HepG2 (cell line): ENCODE results near the gene CSF3R. TPM values are rescaled to one million over a fixed set of nuclear protein-coding genes. Genes with fewer than 3 reads are reported as not detected.

Source experiments
- ATAC-seq: fragments of 200-7000 bp; cut with Tn5 transposase; 3 replicates; pipeline ENCODE4 v1.9.1; 2020; ENCODE audit warnings: mild to moderate bottlenecking, moderate library complexity
- BruUV-seq: library from RNA; stranded (reverse); fragments of 400-500 nt; replicated peaks from 2 replicates; lab custom pipeline; 2021; lab: Mats Ljungman, UMichigan
- CTCF ChIA-PET: fragments of 300-600 bp; formaldehyde crosslinking; extraction: SDS; loops from one replicate; lab custom pipeline; 2021; ENCODE audit warnings: low total read pairs, inconsistent platforms, low intra/inter-chr PET ratio; lab: Yijun Ruan, JAX
- POLR2A ChIA-PET: fragments of 350-600 bp; sonication (Branson Sonifier 250); formaldehyde crosslinking; loops from one replicate; lab custom pipeline; 2020; ENCODE audit warnings: antibody characterized with exemption, inconsistent platforms; lab: Yijun Ruan, JAX
- DNase-seq: peaks from one replicate; pipeline ENCODE4 v3.0.0-alpha.2; 2015; ENCODE audit warnings: low spot score
- FAIRE-seq: peaks from 3 replicates; lab custom pipeline; 2011; peaks lifted over from hg19 to GRCh38; lab: Jason Lieb, UNC
- H2AFZ ChIP-seq: one replicate; pipeline ENCODE4 v1.6.1; 2011; ENCODE audit warnings: low read length, inconsistent platforms
- H3K27ac ChIP-seq: fragments of 300-600 bp; 3 replicates; pipeline ENCODE4 v1.8.0; 2011; ENCODE audit warnings: mixed run types, mild to moderate bottlenecking, mixed read lengths, low read length, inconsistent platforms; ENCODE audit not compliant: insufficient read depth; ENCODE audit errors: extremely low read length
- H3K27me3 ChIP-seq, 2 experiments: fragments of 200-600 bp in 1 of 2; 2 replicates in 1 of 2; 3 replicates in 1 of 2; pipeline versions ENCODE4 v1.6.0 to v1.8.0; 2011; ENCODE audit warnings: low read length in 2 of 2, mild to moderate bottlenecking in 2 of 2, moderate library complexity in 2 of 2, inconsistent platforms in 1 of 2; ENCODE audit not compliant: insufficient read depth in 2 of 2, control insufficient read depth in 1 of 2
- H3K36me3 ChIP-seq, 2 experiments: fragments of 200-600 bp in 1 of 2; replicated peaks in 1 of 2; 2 replicates in 1 of 2; 3 replicates in 1 of 2; pipeline versions ENCODE4 v1.5.1 to v1.8.0; 2011; ENCODE audit warnings: low read length in 2 of 2, inconsistent platforms in 1 of 2; ENCODE audit not compliant: insufficient read depth in 2 of 2, control insufficient read depth in 1 of 2
- H3K4me1 ChIP-seq: 2 replicates; pipeline ENCODE4 v1.5.1; 2012; ENCODE audit warnings: low read length, inconsistent platforms; ENCODE audit not compliant: insufficient read depth
- H3K4me2 ChIP-seq: 2 replicates; pipeline ENCODE4 v1.6.0; 2011; ENCODE audit warnings: low read depth, low read length, inconsistent platforms
- H3K4me3 ChIP-seq, 3 experiments: fragments of 200-600 bp in 1 of 3; sonication (generic), shearing (Covaris generic) in 1 of 3; replicated peaks in 1 of 3; 2 replicates each; pipeline ENCODE4 v1.5.1; 2011 to 2016; ENCODE audit warnings: low read length in 3 of 3, inconsistent platforms in 2 of 3, low read depth in 2 of 3, mild to moderate bottlenecking in 2 of 3, control low read depth in 1 of 3, mixed read lengths in 1 of 3; ENCODE audit not compliant: insufficient read depth in 1 of 3
- H3K79me2 ChIP-seq: one replicate; pipeline ENCODE4 v1.6.1; 2011; ENCODE audit warnings: low read length, inconsistent platforms; ENCODE audit not compliant: insufficient read depth
- H3K9ac ChIP-seq: 2 replicates; pipeline ENCODE4 v1.6.0; 2011; ENCODE audit warnings: mild to moderate bottlenecking, low read depth, low read length, inconsistent platforms; ENCODE audit not compliant: insufficient read depth
- H3K9me3 ChIP-seq: 2 replicates; pipeline ENCODE4 v1.5.1; 2012; ENCODE audit warnings: mild to moderate bottlenecking, low read length
- H4K20me1 ChIP-seq: 2 replicates; pipeline ENCODE4 v1.6.0; 2011; ENCODE audit warnings: inconsistent platforms, mild to moderate bottlenecking, low read length, moderate library complexity; ENCODE audit not compliant: insufficient read depth
- BORCS8-MEF2B ChIP-seq: sonication (generic); formaldehyde crosslinking; IDR thresholded peaks from 2 replicates; pipeline ENCODE4 v1.8.0; 2022; ENCODE audit warnings: mild to moderate bottlenecking, missing genetic modification reagents
- GZF1 ChIP-seq: sonication (generic); formaldehyde crosslinking; IDR thresholded peaks from 2 replicates; pipeline ENCODE4 v1.5.1; 2020; ENCODE audit warnings: mild to moderate bottlenecking, missing genetic modification reagents
- HCFC1 ChIP-seq: fragments of 150-350 bp; IDR thresholded peaks from 2 replicates; pipeline ENCODE4 v1.6.1; 2014; ENCODE audit warnings: low read depth, low read length
- HMG20A ChIP-seq: IDR thresholded peaks from 2 replicates; pipeline ENCODE4 v1.6.1; 2016; ENCODE audit warnings: borderline replicate concordance
- KLF11 ChIP-seq: IDR thresholded peaks from 2 replicates; pipeline ENCODE4 v1.6.1; 2016; ENCODE audit warnings: missing compliant biosample characterization
- MAFF ChIP-seq: IDR thresholded peaks from 2 replicates; pipeline ENCODE4 v1.6.1; 2011; ENCODE audit warnings: low read depth, low read length, improper control_type of control experiment
- MAFK ChIP-seq, 2 experiments: IDR thresholded peaks in 1 of 2; conservative IDR thresholded peaks in 1 of 2; 2 replicates each; pipeline ENCODE4 v1.6.1; 2011; ENCODE audit warnings: improper control_type of control experiment in 2 of 2, low read length in 2 of 2
- SAP130 ChIP-seq: IDR thresholded peaks from 2 replicates; pipeline ENCODE4 v1.6.1; 2016; ENCODE audit warnings: low read depth
- SRSF1 ChIP-seq: fragments of 200-400 bp; formaldehyde crosslinking; optimal IDR thresholded peaks from 2 replicates; pipeline ENCODE3; 2017; ENCODE audit warnings: mild to moderate bottlenecking, low read depth, low read length, moderate library complexity
- TBP ChIP-seq: sonication (generic); formaldehyde crosslinking; IDR thresholded peaks from 2 replicates; pipeline ENCODE4 v1.5.0; 2020; ENCODE audit warnings: missing genetic modification reagents
- TCF7L2 ChIP-seq: IDR thresholded peaks from 2 replicates; pipeline ENCODE4 v1.6.1; 2011; ENCODE audit warnings: mild to moderate bottlenecking, low read depth, low read length, moderate library complexity
- ZNF232 ChIP-seq: sonication (generic); formaldehyde crosslinking; IDR thresholded peaks from 2 replicates; pipeline ENCODE4 v1.4.0; 2020; ENCODE audit warnings: missing genetic modification reagents, borderline replicate concordance
- WGBS: methylation state at CpG from one replicate; pipeline ENCODE4 v1.1.6; 2017; ENCODE audit warnings: low lambda C conversion rate; 5-methylcytosine and 5-hydroxymethylcytosine counted together
- in situ Hi-C: cut with HindIII; loops from 2 replicates; pipeline ENCODE4 v1.10.0; 2017; ENCODE audit warnings: low pct_unique_long_range_greater_than_20kb; ENCODE audit not compliant: extremely low pct_ligation_motif_present
- intact Hi-C: fragments of 100-400 bp; cut with micrococcal nuclease; formaldehyde crosslinking; loops from one replicate; pipeline ENCODE4 v1.10.0; 2022; ENCODE audit not compliant: unreplicated experiment
- polyA plus RNA-seq, 8 experiments: library from polyadenylated mRNA; depleted of rRNA in 3 of 8; stranded (reverse) in 7 of 8; unstranded in 1 of 8; fragments of >200 nt; fragmentation: Illumina TruSeq in 4 of 8; extraction: Trizol in 4 of 8; gene quantifications; 2 replicates each; pipeline versions ENCODE4 v1.2.1 to v1.2.3, GENCODE V29; 2011 to 2016; ENCODE audit warnings: low read depth in 4 of 8, missing spikeins in 1 of 8, mixed read lengths in 1 of 8; ENCODE audit not compliant: insufficient read depth in 1 of 8
- total RNA-seq, 5 experiments: library from RNA; depleted of rRNA; stranded (reverse); fragments of >200 nt; fragmentation: Illumina TruSeq; extraction: Trizol; gene quantifications; 2 replicates each; pipeline ENCODE4 v1.2.3, GENCODE V29; 2016; ENCODE audit warnings: low read depth in 1 of 5
- TF ChIP-seq, protein P1 (sequence below): sonication (generic); formaldehyde crosslinking; IDR thresholded peaks from 2 replicates; pipeline ENCODE4 v1.5.1; 2020; ENCODE audit warnings: missing genetic modification reagents, mild to moderate bottlenecking, borderline replicate concordance
- TF ChIP-seq, protein P2 (sequence below): sonication (generic); formaldehyde crosslinking; IDR thresholded peaks from 2 replicates; pipeline ENCODE4 v1.5.1; 2020; ENCODE audit warnings: mild to moderate bottlenecking, missing genetic modification reagents, borderline replicate concordance
- TF ChIP-seq, protein P3 (sequence below): sonication (generic); formaldehyde crosslinking; conservative IDR thresholded peaks from 2 replicates; pipeline ENCODE4 v1.8.1; 2023; ENCODE audit warnings: missing genetic modification reagents
- TF ChIP-seq, protein P4 (sequence below): sonication (generic); formaldehyde crosslinking; IDR thresholded peaks from 2 replicates; pipeline ENCODE4 v1.8.0; 2022; ENCODE audit warnings: mild to moderate bottlenecking, missing genetic modification reagents, borderline replicate concordance
- TF ChIP-seq, protein P5 (sequence below): sonication (generic); formaldehyde crosslinking; IDR thresholded peaks from 2 replicates; pipeline ENCODE4 v1.5.0; 2020; ENCODE audit warnings: mild to moderate bottlenecking, missing genetic modification reagents

CSF3R gene
- total and polyA plus RNA-seq, 2 of the 13 experiments (the other 11 are each of a cell fraction or from before 2014, with no cell fraction given), result 11.9 to 28.8 TPM

DNA sequence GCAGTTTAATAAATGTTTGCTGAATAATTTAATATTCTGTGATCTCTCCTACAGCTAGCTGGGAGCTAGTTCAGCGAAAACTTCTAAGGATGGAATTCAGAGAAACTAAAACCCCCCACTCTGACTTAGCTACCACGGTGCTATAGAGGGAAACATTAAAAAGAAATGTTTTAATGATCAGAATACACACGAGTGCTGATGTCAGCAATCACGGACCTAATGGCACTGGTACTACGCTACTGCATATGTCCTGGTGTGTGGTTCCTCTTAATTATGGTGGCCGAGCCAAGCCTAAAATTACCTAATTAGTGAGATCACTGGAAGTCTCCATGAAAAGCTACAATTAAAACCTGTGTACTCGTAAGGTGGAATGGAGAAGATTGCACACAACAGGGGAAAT, 61.1 kb downstream of the CSF3R start:
- WGBS, result 90% methylated on average over 7 of the region's 7 CpGs
- no peaks in the 10 kb centered on the region for H3K9me3 ChIP-seq
- no peaks in the 10 kb centered on the region for H3K36me3 ChIP-seq
- POLR2A ChIA-PET, result interaction anchor here (0.8 to 1.1 kb wide), 2 partner anchors 21 to 35 kb away, joined by 3 read pairs; no protein-coding TSS in a partner anchor
- no peak overlapping the region for H3K27ac ChIP-seq
- H3K4me3 ChIP-seq, result no peak overlapping the region
- ATAC-seq (no peak), FAIRE-seq (no peak), DNase-seq (no peak)
- no peaks in the 10 kb centered on the region for H3K79me2 ChIP-seq
- in situ Hi-C loops, result loop anchor here (5.0 kb wide), 1 partner anchor 79 kb away; no protein-coding TSS in a partner anchor
- H2AFZ ChIP-seq, result no peak overlapping the region
- H4K20me1 ChIP-seq, result no peaks in the 10 kb centered on the region
- no peak overlapping the region for H3K4me2 ChIP-seq
- TF ChIP-seq BORCS8-MEF2B (CRISPR knock-in tag), result no peak
- no peak for TF ChIP-seq SAP130 (CRISPR knock-in tag)
- TF ChIP-seq, protein P1, sequence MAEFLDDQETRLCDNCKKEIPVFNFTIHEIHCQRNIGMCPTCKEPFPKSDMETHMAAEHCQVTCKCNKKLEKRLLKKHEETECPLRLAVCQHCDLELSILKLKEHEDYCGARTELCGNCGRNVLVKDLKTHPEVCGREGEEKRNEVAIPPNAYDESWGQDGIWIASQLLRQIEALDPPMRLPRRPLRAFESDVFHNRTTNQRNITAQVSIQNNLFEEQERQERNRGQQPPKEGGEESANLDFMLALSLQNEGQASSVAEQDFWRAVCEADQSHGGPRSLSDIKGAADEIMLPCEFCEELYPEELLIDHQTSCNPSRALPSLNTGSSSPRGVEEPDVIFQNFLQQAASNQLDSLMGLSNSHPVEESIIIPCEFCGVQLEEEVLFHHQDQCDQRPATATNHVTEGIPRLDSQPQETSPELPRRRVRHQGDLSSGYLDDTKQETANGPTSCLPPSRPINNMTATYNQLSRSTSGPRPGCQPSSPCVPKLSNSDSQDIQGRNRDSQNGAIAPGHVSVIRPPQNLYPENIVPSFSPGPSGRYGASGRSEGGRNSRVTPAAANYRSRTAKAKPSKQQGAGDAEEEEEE (CRISPR knock-in tag), result no peak
- TF ChIP-seq MAFK (conservative IDR thresholded peaks at IDR 0.05 in 1 of 2, IDR thresholded peaks at IDR 0.05 in 1 of 2; ENCODE audit: low read length in 2 of 2), result peak; percentile 73 to 84
- TF ChIP-seq, protein P2, sequence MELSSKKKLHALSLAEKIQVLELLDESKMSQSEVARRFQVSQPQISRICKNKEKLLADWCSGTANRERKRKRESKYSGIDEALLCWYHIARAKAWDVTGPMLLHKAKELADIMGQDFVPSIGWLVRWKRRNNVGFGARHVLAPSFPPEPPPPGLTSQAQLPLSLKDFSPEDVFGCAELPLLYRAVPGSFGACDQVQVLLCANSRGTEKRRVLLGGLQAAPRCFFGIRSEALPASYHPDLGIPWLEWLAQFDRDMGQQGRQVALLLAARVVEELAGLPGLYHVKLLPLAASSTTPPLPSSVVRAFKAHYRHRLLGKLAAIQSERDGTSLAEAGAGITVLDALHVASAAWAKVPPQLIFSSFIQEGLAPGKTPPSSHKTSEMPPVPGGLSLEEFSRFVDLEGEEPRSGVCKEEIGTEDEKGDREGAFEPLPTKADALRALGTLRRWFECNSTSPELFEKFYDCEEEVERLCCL (CRISPR knock-in tag), result no peak
- TF ChIP-seq GZF1 (CRISPR knock-in tag), result no peak
- no peak for TF ChIP-seq TBP (CRISPR knock-in tag)
- TF ChIP-seq, protein P3, sequence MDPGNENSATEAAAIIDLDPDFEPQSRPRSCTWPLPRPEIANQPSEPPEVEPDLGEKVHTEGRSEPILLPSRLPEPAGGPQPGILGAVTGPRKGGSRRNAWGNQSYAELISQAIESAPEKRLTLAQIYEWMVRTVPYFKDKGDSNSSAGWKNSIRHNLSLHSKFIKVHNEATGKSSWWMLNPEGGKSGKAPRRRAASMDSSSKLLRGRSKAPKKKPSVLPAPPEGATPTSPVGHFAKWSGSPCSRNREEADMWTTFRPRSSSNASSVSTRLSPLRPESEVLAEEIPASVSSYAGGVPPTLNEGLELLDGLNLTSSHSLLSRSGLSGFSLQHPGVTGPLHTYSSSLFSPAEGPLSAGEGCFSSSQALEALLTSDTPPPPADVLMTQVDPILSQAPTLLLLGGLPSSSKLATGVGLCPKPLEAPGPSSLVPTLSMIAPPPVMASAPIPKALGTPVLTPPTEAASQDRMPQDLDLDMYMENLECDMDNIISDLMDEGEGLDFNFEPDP (CRISPR knock-in tag), result no peak
- no peak for TF ChIP-seq HCFC1
- no peak for TF ChIP-seq KLF11
- TF ChIP-seq, protein P4, sequence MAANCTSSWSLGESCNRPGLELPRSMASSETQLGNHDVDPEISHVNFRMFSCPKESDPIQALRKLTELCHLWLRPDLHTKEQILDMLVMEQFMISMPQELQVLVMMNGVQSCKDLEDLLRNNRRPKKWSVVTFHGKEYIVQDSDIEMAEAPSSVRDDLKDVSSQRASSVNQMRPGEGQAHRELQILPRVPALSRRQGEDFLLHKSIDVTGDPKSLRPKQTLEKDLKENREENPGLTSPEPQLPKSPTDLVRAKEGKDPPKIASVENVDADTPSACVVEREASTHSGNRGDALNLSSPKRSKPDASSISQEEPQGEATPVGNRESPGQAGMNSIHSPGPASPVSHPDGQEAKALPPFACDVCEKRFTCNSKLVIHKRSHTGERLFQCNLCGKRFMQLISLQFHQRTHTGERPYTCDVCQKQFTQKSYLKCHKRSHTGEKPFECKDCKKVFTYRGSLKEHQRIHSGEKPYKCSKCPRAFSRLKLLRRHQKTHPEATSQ (CRISPR knock-in tag), result no peak
- TF ChIP-seq MAFF, result peak; percentile 47; the same call in 1 of the 2 replicates
- no peak for TF ChIP-seq HMG20A (CRISPR knock-in tag)
- TF ChIP-seq SRSF1, result no peak
- no peak for TF ChIP-seq ZNF232 (CRISPR knock-in tag)
- TF ChIP-seq TCF7L2, result no peak
- TF ChIP-seq, protein P5, sequence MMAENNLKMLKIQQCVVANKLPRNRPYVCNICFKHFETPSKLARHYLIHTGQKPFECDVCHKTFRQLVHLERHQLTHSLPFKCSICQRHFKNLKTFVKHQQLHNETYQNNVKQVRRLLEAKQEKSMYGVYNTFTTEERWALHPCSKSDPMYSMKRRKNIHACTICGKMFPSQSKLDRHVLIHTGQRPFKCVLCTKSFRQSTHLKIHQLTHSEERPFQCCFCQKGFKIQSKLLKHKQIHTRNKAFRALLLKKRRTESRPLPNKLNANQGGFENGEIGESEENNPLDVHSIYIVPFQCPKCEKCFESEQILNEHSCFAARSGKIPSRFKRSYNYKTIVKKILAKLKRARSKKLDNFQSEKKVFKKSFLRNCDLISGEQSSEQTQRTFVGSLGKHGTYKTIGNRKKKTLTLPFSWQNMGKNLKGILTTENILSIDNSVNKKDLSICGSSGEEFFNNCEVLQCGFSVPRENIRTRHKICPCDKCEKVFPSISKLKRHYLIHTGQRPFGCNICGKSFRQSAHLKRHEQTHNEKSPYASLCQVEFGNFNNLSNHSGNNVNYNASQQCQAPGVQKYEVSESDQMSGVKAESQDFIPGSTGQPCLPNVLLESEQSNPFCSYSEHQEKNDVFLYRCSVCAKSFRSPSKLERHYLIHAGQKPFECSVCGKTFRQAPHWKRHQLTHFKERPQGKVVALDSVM (CRISPR knock-in tag), result no peak
- no peak overlapping the region for H3K9ac ChIP-seq
- no peaks in the 10 kb centered on the region for H3K27me3 ChIP-seq
- peaks cover 13% of the 10 kb centered on the region for H3K4me1 ChIP-seq
- CTCF ChIA-PET, result interaction anchor here (2.3 kb wide), 1 partner anchor 79 kb away, joined by 24 read pairs; no protein-coding TSS in a partner anchor
- intact Hi-C loops, result loop anchor here (2.0 to 10.0 kb wide), 4 partner anchors 39 to 277 kb away; partner anchors contain the start of gene TRAPPC3
- BruUV-seq, result no TSS peak
